Lung (tissue), 12 donors: Measurements from ENCODE around the gene JKAMP. TPM values are rescaled to one million over a fixed set of nuclear protein-coding genes. Genes with fewer than 3 reads are reported as not detected.

Source experiments
- ATAC-seq: fragments of 200-7000 bp; cut with Tn5 transposase; one replicate; pipeline ENCODE4 v1.9.1; 2020; ENCODE audit warnings: moderate number of reproducible peaks; ENCODE audit not compliant: insufficient read depth, low FRiP score
- DNase-seq, 3 donors: peaks; one replicate each; pipeline ENCODE4 v3.0.0-alpha.2; 2013 to 2017
- H3K27ac ChIP-seq, 2 donors: one replicate each; pipeline ENCODE4 v1.5.1; 2013; ENCODE audit warnings: mild to moderate bottlenecking in 2 of 2, moderate library complexity in 2 of 2, control low read depth in 1 of 2, inconsistent platforms in 1 of 2, low read depth in 1 of 2, low read length in 1 of 2
- H3K27me3 ChIP-seq, 3 donors: one replicate each; pipeline ENCODE4 v1.5.1; 2013; ENCODE audit warnings: low read length in 2 of 3; ENCODE audit not compliant: control insufficient read depth in 3 of 3, insufficient read depth in 3 of 3
- H3K36me3 ChIP-seq, 4 donors: one replicate each; pipeline ENCODE4 v1.5.1; 2013; ENCODE audit warnings: low read length in 4 of 4, mild to moderate bottlenecking in 1 of 4, moderate library complexity in 1 of 4; ENCODE audit not compliant: control insufficient read depth in 4 of 4, insufficient read depth in 4 of 4
- H3K4me1 ChIP-seq, 5 donors: one replicate each; pipeline ENCODE4 v1.5.1; 2013; ENCODE audit warnings: low read length in 5 of 5, mild to moderate bottlenecking in 2 of 5, moderate library complexity in 1 of 5; ENCODE audit not compliant: control insufficient read depth in 5 of 5, insufficient read depth in 5 of 5
- H3K4me3 ChIP-seq: one replicate; pipeline ENCODE4 v1.5.1; 2013; ENCODE audit warnings: mild to moderate bottlenecking, control low read depth, moderate library complexity
- H3K9ac ChIP-seq, 2 donors: one replicate each; pipeline ENCODE4 v1.5.1; 2013; ENCODE audit warnings: low read length in 2 of 2, control low read depth in 1 of 2; ENCODE audit not compliant: insufficient read depth in 1 of 2
- H3K9me3 ChIP-seq, 4 donors: one replicate each; pipeline ENCODE4 v1.5.1; 2013; ENCODE audit warnings: low read length in 3 of 4, mild to moderate bottlenecking in 1 of 4, moderate library complexity in 1 of 4; ENCODE audit not compliant: control insufficient read depth in 4 of 4, insufficient read depth in 3 of 4
- CTCF ChIP-seq: IDR thresholded peaks from 2 replicates; pipeline ENCODE4 v1.5.1; 2012; ENCODE audit warnings: mild to moderate bottlenecking; ENCODE audit errors: control extremely low read depth, extremely low read depth
- WGBS, 2 donors: extraction: QIAGEN DNeasy Blood & Tissue Kit; methylation state at CpG; one replicate each; pipeline ENCODE4 v1.1.7; 2013; 5-methylcytosine and 5-hydroxymethylcytosine counted together
- polyA plus RNA-seq, 2 donors: library from polyadenylated mRNA; stranded (reverse); fragments of 200-250 nt; gene quantifications; one replicate each; pipeline ENCODE4 v1.2.1, GENCODE V29; 2013
- total RNA-seq, 2 donors: library from RNA; depleted of rRNA in 1 of 2; stranded (reverse); fragments of >200 nt in 1 of 2; gene quantifications; one replicate each; pipeline ENCODE4 v1.2.1, GENCODE V29; 2014 to 2021
- donor health status: control.
- donor health status: control.
- donor health status: Bipolar disorder and iron deficiency.
- donor health status: healthy.
- donor health status: DM: yes; HTN: yes; CAD: no.

The JKAMP gene
- total and polyA plus RNA-seq, 4 donors, result 21.8 to 111 (median 38.7) TPM

GRCh38 chr14:59475709-59476108, 8.6 kb upstream of the JKAMP start:
- no peak for TF ChIP-seq CTCF
- no peak overlapping the region for H3K27ac ChIP-seq
- H3K4me3 ChIP-seq, result no peak overlapping the region
- H3K9ac ChIP-seq, result no peak overlapping the region
- WGBS, 2 donors, result 72 to 79% methylated on average over 1 of the region's 1 CpG
- no peaks in the 10 kb centered on the region for H3K9me3 ChIP-seq
- no peaks in the 10 kb centered on the region for H3K27me3 ChIP-seq
- H3K36me3 ChIP-seq, result peaks cover 9 to 31% (median 24%) of the 10 kb centered on the region in 4 donors
- peak in 2 of 3 donors; percentile 18 to 57 for DNase-seq
- no peak for ATAC-seq
- peaks cover 0 to 5% (median 1%) of the 10 kb centered on the region in 5 donors for H3K4me1 ChIP-seq

- ATAC-seq (no peak), DNase-seq (no peak)
- no peak overlapping the region for H3K27ac ChIP-seq
- WGBS, 2 donors, result 95 to 96% methylated on average over 3 of the region's 3 CpGs
- no peaks in the 10 kb centered on the region for H3K27me3 ChIP-seq
- no peak overlapping the region for H3K4me3 ChIP-seq
- H3K9ac ChIP-seq, result no peak overlapping the region
- TF ChIP-seq CTCF, result no peak
- peaks cover 4 to 31% (median 14%) of the 10 kb centered on the region in 5 donors for H3K4me1 ChIP-seq
- no peaks in the 10 kb centered on the region for H3K9me3 ChIP-seq
- H3K36me3 ChIP-seq, result peaks cover 9 to 24% (median 19%) of the 10 kb centered on the region in 4 donors
These were observed 5.8 kb upstream of the JKAMP start for GRCh38 chr14:59478540-59478939.

GRCh38 chr14:59480166-59480565, 4.2 kb upstream of the JKAMP start:
- H3K36me3 ChIP-seq, result peaks cover 3 to 16% (median 14%) of the 10 kb centered on the region in 4 donors
- ATAC-seq (no peak), DNase-seq (no peak)
- TF ChIP-seq CTCF, result no peak
- no peak overlapping the region for H3K27ac ChIP-seq
- H3K9ac ChIP-seq, result no peak overlapping the region
- 31 to 36% methylated on average over 1 of the region's 1 CpG for WGBS, 2 donors
- no peak overlapping the region for H3K4me3 ChIP-seq
- H3K4me1 ChIP-seq, result peaks cover 7 to 33% (median 14%) of the 10 kb centered on the region in 5 donors
- no peaks in the 10 kb centered on the region for H3K9me3 ChIP-seq
- H3K27me3 ChIP-seq, result no peaks in the 10 kb centered on the region

- Histone ChIP-seq H3K27me3 (no peaks in the 10 kb centered on the region), H3K9me3 (no peaks in the 10 kb centered on the region), H3K9ac (no peak overlapping the region), H3K4me3 (no peak overlapping the region), H3K27ac (peak overlapping the region in 1 of 2 donors; percentile 68), H3K36me3 (peaks cover 0 to 9% (median 5%) of the 10 kb centered on the region in 4 donors), H3K4me1 (peaks cover 7 to 39% (median 19%) of the 10 kb centered on the region in 5 donors)
- no peak for TF ChIP-seq CTCF
- DNase-seq (no peak), ATAC-seq (no peak)
- 98% methylated on average over 2 of the region's 2 CpGs for WGBS, 2 donors
These were observed 2.9 kb upstream of the JKAMP start for GRCh38 chr14:59481407-59481806.
